GM12892 (cell line): Measurements from ENCODE around the gene RAB44.

Experiments used
- POLR2A ChIP-seq: IDR thresholded peaks from 2 replicates; pipeline ENCODE4 v1.6.1; 2011; ENCODE audit warnings: low read depth, low read length, control low read depth
- POLR2AphosphoS5 ChIP-seq: IDR thresholded peaks from 2 replicates; pipeline ENCODE4 v1.6.1; 2011; ENCODE audit warnings: low read depth, low read length, control low read depth
- TAF1 ChIP-seq: IDR thresholded peaks from 2 replicates; pipeline ENCODE4 v1.6.1; 2011; ENCODE audit warnings: low read depth, mild to moderate bottlenecking, control low read depth, low read length, borderline replicate concordance

- TF ChIP-seq TAF1 = no peak
- TF ChIP-seq POLR2A = no peak
- TF ChIP-seq POLR2AphosphoS5 = no peak
Measured at GRCh38 chr6:36749829-36750489, 52.3 kb downstream of the RAB44 start.
